HG02642 (cell line): ENCODE results near the gene COL5A1.
"Not testable (repeated sequence)": the region's sequence is repeated elsewhere in the genome, so short reads cannot be mapped to it uniquely, and the experiment has no call there.

Experiments used
- ATAC-seq: cut with Tn5 transposase; IDR thresholded peaks from one replicate; pipeline ENCODE4 v1.9.1; 2021; ENCODE audit warnings: mild to moderate bottlenecking; ENCODE audit not compliant: unreplicated experiment, poor library complexity

The COL5A1 gene

DNA sequence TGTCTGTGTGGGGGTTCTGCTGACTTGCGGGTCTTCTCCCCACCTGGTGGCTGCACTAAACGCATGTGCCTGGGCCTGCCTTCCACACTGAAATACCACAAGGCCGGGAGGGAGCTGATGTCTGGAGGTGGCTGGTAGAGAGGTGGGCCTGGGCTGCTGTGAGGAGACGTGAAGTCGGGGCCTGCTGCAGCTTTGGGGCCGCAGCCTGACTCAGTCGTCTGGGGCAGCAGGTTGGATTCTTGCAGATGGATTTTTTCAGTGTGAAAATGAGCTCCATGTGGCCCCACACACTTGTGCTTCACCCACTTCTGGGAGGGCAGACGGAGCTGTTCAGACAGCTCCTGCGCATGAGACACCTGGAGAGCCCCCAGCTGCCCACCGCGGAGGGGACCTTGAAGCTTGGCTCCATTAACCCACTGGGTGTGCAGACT, 29.3 kb downstream of the COL5A1 start:
- no peak for ATAC-seq

DNA sequence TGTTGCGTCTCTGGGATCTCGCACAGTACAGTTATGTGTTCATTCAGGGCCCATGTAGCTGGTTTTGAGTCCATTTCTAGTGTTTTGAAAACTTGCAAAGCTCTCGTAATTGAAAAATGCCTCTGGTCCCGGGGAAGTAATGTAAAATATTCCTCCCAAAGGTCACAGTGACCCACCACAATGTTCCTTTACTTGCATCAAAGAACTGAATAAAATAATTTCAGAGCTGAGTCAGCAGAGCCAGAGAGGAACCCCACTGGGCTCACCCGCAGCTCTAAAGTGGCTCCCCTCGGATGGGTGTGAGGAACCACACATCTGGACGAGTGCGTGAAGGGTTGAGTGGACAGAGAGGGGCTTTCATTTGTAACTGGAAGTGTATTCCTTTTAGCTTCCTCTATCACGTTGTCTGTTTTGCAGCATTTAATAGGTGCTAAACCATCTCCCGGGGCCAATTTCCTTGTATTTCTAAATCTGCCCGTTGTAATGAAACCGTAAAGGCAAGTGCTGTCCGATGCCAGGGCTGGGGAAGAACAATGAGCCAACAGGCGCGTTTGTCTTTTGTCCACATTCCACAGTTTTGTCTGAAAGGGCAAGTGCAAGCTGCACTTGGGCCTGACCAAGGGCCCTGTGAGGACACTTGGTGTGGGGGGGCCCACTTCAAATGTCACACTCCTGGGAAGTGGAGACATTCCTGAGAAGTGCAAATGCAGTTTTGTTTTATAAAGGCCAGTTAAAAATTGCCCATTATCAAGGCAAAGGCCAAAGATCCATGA, 29.9 kb downstream of the COL5A1 start:
- ATAC-seq: no peak

DNA sequence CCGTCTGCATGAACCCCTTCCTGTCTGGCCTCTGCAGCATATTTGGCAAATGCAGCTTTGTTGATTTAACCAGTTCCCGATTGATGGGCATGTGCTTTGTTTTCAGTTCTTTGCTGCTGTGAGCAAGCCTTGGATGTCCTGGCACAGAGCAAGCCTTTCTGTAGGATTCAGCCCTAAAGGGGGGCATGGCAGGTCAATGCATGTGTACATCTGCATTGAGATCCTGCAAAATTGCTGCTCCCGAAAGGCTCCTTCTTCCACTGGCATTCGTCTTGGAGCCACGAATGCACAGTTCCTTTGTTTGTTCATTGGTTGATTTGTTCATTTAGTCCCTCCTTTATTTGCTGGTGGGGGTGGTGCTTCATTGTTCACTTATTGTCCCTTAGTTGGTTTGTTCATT, 34.8 kb downstream of the COL5A1 start:
- no peak for ATAC-seq

DNA sequence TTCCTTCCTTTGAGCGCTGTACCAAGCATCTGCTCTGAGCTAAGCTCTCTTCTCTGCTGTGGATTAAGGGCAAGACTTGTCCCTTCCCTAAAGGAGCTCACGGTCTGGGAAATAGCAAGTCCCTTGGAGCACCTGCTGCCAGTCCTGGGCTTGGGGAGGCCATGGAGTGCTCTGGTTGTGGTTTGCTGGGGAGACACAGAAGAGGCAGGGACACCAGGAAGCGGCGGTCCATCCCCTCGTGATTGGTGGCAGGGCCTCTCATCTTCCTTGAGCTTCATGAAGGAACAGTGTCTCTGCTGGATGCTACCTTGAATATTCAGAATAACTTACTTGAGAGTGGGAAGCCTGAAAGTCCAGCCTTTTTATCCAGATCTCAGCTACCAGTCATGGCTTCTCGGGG, 35.3 kb downstream of the COL5A1 start:
- no peak for ATAC-seq

DNA sequence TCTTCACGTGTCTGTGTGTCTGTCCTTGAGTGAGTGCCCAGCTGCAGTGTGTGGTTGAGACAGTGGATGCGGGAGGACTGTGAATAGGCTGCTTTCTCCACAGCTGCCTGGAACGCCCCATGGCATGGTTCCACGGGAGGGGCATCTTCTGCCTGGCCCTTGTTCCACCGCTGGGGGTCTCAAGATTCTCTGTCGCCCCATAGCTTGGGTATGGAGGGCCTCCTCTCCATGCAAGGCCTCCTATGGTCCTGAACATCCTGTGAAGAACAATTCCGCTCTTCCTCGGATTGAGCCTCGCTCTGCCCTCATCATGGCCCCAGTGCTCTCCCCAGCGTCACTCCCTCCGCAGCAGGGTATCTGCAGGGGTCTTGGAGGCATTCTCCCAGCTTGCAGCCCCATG, 36.1 kb downstream of the COL5A1 start:
- no peak for ATAC-seq

DNA sequence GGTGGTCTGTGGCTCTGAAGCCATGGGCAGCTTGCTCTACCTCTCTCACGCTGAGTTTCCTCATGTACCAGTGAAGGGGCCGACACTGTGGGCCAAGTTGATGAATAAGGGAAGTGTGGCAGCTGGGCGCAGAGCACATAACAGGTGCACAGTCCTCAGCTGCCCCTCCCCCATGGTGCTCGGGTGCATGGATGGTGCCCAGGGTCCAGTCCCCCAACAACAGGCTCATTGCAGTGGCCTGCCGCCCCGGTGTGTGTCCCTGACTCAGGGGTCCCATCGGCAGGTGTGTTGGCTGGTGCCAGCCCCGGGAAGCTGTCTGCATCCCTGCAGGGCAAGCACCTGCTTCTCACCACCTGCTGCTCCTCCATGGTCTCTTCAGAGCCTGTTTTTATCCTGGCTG, 36.6 kb downstream of the COL5A1 start:
- ATAC-seq: no peak

DNA sequence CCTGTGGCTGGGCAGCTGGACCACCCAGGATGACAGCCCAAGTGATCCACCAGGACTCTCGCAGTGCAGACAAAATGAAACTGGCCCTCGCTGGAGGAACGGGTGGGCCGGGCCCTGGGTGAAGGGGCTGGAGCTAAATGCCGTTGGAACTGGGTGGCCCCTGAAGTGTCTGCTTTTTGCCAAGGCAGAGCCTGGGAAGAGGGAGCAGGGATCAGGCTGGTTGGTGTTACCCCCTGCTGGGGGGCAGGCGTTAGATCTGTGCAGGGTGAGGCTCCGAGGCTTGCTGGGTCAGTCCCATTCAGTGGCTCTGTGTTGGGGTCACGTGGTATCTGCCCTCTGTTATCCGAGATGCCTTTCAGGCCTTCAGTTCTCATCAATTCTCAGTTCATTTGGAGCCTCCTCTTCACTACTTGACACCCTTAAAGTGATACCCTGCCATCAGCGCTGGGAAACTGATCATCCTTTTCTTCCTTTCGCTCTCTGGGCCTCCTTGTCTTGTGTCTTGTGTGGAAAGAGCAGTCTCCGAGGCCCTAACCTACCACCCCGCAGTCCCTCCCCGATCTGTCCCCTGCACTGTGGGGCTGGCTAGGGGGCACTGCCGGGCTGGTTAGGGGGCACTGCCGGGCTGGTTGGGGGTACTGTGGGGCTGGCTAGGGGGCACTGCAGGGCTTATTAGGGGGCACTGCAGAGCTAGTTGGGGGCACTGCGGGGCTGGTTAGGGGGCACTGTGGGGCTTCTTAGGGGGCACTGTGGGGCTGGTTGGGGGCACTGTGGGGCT, 37.3 kb downstream of the COL5A1 start:
- no peak for ATAC-seq

DNA sequence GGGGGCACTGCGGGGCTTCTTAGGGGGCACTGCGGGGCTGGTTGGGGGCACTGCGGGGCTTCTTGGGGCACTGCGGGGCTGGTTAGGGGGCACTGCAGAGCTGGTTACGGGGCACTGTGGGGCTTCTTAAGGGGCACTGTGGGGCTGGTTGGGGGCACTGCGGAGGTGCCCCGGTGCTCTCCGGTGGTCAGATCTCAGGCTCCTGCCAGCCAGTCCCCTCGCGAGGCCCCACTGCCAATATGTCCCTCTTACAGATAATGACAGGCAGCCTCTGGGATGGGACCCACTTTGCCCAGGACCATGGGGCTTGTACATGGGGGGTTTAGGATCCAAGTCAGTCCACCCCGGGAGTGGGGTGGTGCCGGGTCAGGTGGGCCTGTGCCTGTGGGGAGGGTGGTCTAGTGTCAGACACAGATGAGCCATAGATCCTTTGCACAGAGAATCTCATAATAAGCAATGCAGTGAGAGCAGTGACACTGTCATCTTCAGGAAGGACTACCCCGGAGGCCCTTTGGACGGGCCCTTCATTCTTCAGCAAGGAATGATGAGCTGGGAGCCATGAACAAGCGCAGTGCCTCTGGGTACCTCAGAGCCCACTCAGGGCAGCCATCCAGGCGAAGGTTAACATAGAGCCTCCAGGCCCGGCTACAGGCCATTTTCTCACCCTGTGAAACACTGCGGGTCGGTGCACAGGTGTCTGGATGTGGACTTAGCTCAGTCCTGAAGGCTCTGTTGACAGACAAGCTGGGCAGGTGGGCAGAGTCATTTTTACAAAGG, 38.2 kb downstream of the COL5A1 start:
- ATAC-seq: no peak

DNA sequence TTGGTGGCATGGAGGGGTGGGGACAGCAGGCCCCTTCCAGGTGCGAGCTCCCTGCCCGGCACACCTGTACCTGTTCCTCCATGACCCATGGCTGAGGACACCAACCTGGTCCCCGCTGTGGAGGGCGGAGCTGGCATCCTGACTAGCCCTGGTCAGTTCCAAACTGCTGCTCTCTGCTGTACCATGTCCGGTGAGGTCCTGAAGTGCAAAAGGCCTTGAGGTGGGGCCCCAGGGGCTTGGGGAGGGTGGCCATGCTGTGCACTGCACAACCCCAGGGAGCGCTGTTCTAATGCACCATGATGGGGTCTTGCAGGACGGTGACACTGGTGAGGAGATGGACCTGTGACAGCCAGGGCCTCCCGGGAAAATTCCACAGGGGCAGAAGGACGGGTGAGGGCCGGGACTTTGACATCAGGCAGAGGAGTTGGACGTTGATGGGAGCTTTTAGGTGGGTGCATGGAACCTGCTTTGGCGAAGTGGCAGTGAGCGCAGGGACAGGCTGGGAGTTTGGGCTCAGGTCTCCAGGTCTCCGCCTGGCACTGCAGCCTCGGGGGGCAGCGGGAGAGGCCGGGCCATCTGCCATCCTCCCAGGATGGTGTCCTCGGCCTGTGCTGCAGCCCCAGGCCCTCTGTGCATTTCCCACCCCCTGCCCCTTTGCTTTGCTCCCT, 38.9 kb downstream of the COL5A1 start:
- ATAC-seq: no peak

DNA sequence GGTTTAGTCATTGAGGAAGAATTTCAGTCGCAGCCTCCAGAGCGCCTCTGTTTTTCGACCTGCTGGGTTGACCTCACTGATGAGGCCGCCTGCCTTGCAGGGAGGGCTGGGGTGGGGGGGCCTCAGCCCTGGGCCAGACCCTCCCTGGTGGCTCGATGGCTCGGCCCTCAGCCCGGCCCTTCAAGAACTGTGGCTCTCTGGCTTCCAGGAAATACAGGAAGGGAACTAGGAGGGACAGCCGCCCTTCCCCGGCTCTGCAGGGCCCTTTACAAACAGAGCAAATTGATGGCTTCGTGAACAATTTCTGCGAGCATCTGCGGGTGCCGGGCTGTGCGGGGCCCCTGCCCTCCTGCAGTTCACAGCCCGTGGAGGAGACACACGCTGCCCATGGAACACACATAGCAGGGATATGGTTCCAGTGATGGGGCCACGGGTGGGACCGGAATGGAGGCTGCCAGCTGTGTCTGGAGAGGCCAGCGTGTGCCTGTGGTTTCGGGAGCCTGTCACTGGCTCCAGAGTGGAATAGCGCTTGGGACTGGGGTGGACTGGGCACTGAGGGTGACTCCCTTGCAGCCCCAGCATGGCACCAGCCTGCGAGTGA, 39.6 kb downstream of the COL5A1 start:
- no peak for ATAC-seq

DNA sequence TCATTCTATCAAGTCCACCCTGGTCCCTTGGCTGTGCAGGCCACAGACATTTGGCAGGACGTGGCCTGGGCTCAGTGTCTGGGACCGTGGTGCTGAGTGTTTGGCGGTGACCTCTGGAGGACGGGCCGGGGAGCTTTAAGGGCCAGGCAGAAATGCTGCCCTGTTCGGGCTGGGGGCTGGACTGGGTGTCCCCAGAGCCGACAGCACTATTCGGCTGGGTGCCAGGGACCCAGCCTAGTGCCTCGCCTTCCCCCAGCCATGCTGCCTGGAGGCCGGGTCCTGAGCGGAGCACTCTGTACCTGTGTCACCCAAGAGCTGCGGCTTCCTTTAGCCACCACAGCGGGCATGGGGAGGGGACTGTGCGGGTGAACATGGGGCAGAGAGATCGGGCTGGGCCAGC, 40.4 kb downstream of the COL5A1 start:
- ATAC-seq: no peak

DNA sequence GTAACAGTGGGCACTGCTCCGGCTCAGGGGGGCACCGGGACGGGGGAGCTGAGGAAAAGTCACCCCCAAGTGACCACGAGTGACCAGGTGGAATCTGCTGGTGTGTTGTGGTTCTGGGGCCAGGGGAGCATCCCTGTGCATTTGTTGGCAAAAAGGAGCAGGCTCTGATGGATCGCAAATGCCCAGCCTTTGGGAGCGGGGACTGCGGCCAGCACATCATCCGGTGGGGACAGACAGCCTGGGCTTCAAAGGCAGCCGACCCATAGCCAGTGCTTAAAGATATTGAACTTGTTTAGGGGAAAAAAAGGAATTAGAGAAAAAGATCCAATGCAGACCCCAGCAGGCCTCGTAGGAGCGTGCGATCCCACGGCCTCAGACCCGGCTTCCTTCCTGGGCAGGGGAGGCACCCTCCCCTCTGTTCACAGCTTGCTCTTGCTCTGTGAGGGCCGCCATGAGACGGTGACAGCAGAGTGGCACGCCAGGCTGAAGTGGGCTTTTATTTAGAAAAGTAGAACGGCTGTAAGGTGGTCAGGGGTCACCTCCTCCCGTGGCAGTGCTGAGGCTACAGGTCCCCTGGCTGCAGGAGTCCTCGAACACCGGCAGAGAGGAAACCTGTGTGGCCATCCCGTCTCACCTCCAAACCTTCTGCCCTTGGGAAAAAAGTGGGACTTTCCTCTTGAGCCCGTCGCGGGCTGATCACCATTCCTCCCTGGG, 41.2 kb downstream of the COL5A1 start:
- ATAC-seq: no peak

DNA sequence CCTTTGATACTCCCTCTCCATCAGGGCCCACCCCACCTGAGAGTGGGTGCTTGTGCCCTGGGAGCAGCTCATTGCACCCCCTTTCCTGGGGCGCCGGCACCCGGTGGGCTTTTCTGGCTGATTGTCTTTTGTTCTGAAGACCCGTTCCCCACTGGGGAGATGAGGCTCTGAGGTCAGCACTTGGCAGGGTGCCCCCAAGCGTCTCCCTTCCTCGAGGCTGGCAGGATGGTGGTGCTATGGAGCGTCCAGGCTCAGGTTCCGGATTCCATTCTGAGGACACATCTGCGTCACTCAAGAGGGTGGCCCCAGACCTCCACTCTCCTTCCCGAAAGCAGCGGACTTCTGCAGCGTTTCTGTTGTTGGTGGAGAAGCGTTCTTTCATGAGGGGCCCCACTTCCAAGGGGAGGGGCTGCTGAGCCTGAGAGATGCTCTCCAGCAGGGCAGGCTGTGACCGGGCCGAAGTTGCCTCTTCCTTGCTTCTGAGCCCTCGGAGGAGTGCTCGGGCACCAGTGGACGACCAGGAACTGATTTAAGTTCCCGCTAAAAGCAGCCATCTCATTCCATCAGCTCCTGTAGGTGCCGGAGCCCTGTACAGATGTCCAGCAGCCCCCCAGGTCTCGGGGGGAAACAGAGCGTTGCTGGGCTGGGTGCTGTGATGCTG, 42.2 kb downstream of the COL5A1 start:
- no peak for ATAC-seq

DNA sequence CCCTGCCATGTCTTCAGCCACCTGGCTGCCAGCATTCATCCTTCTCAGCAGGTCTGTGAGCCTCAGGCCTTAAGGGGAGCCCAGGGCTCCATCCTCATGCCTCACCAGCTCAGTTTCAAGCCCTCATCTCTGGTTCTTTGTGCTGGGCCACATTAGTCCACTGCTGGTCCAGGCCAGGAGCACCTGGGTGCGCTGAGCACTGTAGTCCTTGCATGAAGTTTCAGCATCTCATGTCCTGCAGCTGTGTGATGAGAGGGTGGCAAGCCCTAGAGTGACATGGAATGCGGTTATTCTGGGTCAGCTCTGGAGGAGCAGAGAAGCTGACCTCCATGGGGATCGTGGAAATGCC, 42.7 kb downstream of the COL5A1 start:
- no peak for ATAC-seq

DNA sequence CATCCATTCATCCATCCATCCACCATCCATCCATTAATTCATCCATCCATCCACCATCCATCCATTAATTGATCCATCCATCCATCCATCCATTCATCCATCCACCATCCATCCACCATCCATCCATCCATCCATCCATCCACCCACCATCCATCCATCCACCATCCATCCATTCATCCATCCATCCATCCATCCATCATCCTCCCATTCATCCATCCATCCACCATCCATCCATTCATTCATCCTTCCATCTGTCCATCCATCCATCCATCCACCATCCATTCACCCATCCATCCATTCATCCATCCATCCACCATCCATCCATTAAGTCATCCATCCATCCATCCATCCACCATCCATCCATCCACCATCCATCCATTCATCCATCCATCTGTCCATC, 43.3 kb downstream of the COL5A1 start:
- ATAC-seq: not testable (repeated sequence)

DNA sequence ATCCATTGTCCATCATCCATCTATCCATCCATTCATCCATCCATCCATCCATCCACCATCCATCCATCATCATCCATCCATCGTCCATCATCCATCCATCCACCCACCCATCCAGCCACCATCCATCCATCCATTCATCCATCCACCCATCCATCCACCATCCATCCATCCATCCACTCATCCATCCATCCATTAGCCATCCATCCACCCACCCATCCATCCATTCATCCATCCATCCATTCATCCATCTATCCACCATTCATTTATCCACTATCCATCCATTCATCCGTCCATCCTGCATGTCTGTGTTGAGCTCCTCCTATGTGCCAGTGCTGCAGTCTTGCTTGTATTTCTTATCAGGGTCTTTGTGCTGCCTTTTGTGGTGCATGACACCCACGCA, 44.2 kb downstream of the COL5A1 start:
- ATAC-seq: no peak

DNA sequence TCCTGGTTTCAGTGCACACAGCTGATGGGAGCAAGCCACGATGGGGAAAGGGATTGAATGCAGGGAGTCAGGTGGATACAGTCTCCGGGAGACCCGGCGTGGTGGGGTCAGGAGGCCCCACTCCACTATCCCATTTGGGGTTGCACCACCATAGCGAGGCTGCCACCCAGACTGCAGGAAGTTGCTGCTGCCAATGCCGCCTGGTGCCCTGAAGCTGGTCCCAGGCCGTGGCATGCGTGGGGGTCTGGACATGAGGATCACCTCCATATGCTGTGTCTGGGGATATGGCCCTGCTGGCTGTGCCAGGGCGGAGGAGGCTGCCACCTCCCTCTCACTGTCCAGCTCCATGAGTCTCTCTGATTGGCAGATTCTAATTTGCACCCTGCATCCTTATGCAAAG, 45.3 kb downstream of the COL5A1 start:
- ATAC-seq: no peak

DNA sequence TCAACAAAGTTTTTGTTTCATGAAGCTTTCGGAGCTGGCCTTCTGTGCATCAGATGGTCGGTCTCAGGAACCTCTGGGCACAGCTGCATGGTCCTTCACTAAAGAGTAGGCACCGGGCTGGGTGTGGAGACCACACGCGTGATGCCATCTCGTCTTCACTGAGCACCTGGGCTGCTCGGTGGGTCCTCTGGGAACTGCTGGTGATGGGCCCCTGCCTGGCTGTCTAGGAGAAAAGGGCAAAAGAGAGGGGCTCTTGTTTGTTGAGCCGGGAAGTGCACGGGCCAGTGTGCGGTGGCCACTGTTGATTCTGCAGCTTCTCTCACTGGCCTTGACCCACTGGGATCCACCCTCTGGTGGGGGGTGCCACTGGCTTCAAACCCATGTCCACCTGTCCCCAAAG, 46.0 kb downstream of the COL5A1 start:
- no peak for ATAC-seq

DNA sequence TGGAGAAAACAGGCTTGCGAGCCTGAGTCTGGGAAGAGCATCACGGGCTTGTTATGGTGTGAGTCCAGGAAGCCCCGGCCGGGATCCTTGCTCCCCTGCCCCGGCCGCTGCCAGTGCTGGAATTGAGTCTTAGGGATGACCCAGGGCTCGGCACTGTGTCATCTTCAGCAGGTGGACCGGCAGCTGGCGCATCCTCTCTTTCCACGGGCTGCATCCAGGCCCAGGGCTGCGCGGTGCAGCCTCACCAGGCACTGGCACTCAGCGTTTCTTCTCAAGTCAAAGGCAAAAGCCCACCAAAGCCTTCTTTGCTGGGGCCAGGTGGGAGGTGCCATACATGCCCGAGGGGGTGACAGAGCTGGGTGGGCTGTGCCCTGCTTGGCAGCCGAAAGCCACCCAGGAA, 46.6 kb downstream of the COL5A1 start:
- no peak for ATAC-seq
